CD4-positive, alpha-beta T cell treated with Interleukin-10 for 1 hour (primary cell): ENCODE data around the gene EVPLL.
A peak's percentile ranks its signal among the peaks of the same experiment; 100 is the strongest.
"Not testable (repeated sequence)": the region's sequence is repeated elsewhere in the genome, so short reads cannot be mapped to it uniquely, and the experiment has no call there.

Experiments
- DNase-seq: peaks from one replicate; pipeline ENCODE4 v3.0.0-alpha.2; 2020

Gene EVPLL

DNA sequence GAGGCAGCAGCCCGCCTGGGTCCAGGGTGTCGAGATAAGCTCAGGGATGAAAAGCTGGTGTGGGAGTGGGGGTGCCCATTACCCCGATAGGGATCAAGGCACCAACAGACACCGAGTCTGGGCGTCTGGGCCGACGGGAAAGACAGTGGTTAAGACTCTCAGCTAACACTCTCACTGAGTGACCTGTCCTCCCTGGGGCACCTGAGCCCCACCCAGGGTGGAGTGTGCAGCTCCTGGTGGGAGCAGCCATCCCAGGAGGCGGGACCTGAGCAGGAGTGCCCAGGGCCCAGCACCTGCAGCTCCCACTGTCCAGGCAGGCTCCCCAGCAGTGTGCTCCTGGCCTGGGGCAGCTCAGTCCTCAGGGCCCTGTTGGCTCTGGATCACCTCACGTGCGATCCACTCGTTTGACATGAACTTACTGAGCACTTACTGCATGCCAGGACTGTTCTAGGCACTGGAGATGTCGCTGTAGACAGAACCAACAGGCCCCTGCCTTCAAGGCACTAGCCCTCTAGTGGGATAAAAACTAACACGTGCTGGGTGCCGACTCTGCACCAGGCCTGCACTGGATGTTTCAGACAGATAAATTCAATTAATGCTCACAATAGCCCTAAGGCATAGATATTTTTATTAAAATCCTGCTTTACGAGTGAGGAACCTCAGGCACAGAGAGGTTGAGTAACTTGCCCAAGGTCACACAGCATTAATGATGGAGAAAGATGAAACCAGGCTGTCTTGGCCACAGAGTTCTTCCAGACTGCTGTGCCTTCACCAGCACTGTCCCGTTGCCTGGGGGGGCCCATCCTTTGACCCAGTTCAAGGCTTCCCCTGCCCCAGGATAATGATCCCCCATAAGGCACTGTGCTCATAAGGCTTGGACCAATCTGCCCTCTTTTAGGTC lies 1.9 kb downstream of the EVPLL start:
- no peak for DNase-seq

DNA sequence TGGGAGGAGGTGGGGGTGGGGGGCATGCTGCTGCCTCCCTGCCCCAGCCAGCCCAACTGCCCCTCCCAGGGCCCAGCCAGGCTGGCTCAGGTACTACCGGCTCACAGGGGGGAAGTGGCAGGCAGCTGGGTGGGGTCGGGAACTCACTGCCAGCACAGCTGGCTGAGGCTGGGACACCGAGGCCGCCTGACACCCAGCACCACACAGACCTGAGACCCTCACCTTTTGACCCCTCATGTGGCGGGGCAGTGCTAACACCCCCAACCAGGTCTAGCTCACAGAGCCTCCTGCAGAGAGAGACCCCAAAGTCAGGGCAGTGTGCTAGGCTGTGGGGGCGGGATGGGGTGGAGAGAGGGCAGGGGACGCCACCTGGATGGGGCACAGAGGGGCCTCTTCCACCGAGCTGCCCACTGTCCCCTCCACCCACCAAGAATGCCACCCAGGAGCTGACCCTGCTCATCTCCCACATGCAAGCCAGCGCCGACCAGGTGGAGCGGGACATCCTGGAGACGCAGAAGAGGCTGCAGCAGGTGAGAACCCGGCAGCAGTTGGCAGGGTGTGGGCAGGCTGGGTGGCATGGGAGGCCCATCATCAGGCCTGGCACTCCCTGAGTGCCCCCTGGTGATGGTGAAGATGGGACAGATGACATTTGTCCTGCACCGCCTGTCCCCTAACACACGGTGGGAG lies 3.0 kb downstream of the EVPLL start:
- no peak for DNase-seq

DNA sequence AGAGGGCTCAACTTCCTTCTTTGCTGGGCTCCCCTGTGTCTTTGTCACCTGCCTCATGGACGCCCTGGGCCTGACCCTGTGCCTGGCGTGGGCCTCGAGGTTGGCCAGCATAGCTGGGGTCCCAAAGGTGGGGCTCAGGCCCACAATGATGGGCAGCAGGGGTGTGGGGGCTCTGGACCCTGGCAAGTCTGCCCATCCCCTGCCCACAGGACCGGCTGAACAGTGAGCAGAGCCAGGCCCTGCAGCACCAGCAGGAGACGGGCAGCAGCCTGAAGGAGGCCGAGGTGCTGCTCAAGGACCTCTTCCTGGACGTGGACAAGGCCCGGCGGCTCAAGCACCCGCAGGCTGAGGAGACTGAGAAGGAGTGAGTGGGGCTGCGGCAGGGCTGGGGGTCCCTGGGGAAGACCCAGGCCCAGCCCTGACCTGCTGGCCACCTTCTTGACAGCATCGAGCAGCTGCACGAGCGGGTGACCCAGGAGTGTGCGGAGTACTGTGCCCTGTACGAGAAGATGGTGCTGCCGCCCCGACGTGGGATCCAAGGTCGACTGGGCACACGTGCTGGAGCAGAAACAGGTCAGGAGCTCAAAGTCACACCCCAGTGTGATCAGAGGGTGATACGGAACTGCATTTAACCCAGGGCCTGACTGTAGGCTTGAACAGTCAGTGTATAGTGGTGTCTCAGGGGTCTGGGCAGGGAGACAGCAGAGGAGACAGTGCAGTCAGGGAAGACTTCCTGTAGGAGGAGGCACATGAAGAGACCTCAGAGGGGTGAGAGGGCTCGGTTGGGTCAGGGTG lies 3.8 kb downstream of the EVPLL start:
- DNase-seq, result no peak

DNA sequence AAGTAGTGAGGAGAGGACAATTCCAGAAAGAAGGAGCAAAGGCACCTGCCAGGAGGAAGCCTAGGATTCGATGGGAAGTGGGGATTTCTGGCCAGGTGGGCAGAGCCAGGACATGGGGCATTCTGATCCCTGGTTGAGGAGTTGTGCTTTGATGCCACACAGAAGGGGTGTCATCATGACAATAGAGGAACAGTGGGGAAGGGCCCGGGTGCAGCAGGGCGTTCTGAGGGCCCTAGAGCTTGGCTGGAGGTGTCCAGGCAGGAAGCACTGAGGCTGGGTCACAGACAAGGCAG lies 4.3 kb downstream of the EVPLL start:
- DNase-seq, result no peak

DNA sequence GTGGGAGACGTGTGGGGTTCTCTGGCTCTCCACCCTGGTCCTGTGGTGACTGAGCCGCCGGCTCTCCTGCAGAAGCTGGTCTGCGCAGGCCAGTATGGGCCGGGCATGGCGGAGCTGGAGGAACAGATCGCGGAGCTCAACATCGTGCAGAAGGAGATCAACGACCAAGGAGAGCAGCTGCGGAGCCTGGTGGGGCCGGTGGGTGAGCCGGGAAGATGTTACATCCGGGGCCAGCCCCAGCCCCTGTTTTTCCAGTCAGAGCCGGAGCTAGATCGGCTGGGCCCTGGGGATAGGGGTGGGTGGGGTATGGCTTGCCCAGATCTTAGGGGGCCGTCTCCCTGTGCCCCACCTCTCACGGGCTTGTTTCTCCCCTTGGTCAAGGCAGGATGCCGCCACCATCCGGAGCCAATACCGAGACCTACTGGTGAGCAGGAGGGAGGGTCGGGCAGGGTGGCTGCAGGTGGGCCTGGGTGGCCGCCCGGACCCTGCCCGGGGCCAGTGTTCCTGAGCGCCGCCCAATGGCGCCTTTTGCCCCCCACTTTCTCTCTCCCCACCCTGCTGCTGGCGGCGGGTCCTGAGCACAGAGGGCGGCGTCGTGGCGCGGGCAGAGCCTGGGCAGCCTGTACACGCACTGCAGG lies 5.0 kb downstream of the EVPLL start:
- DNase-seq, result no peak

DNA sequence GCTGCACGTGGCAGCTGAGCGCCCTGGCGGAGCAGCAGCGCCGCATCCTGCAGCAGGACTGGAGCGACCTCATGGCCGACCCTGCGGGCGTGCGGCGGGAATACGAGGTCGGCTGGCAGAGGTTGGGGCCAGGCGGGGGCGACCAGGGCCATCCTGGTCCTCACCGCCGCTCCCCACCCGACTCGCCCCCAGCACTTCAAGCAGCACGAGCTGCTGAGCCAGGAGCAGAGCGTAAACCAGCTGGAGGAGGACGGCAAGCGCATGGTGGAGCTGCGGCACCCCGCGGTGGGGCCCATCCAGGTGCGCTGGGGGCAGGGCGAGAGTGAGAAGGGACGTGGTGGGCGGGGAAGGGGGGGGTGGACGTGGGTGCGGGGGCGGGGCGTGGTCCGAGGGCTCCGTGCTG lies 5.5 kb downstream of the EVPLL start:
- DNase-seq, result not testable (repeated sequence)

DNA sequence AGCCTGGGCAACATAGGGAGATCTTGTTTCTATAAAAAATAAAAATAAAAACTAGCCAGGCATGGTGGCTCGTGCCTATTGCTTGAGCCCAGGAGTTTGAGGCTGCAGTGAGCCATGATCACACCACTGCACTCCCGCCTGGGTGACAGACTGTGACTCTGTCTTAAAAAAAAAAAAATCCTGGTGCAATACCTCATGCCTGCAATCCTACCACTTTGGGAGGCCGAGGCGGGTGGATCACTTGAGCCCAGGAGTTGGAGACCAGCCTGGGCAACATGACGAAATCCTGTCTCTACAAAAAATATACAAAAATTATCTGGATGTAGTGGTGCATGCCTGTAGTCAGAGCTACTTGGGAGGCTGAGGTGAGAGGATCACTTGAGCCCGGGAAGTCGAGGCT lies 6.7 kb downstream of the EVPLL start:
- DNase-seq, result not testable (repeated sequence)

DNA sequence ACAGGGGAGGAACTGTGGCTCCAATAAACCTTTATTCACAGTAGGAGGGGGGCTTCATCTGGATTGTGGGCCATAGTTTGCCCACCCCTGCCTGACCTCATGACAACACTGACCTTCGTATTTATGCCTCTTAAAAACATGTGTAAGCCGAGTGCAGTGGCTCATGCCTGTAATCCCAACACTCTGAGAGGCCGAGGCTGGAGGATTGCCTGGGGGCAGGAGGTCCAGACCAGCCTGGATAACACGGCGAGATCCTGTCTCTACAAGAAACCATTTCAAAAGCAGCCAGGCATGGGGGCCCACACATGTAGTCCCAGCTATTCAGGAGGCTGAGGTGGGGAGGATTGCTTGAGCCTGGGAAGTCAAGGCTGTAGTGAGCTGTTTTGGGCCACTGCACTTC lies 10.0 kb downstream of the EVPLL start:
- DNase-seq, result not testable (repeated sequence)

DNA sequence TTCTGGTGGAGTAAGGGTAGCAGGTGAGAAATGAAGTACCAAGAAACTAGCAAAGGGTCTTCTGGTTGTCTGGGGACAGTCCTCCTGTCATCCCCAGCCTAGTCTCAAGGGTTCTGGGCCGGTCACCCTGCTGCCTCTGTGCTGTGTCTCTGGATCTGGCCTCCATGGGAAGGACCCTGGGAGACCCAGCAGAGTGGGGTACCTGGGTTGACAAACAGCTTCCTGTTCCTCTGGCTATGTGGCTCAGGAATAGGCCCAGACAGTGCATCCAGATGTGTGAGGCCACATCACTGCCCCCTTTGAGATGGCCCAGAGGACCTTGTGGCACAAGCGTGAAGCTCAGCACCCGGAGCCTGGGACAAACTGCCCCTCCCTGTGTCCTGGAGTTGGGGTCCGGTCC lies 10.7 kb downstream of the EVPLL start:
- not testable (repeated sequence) for DNase-seq

DNA sequence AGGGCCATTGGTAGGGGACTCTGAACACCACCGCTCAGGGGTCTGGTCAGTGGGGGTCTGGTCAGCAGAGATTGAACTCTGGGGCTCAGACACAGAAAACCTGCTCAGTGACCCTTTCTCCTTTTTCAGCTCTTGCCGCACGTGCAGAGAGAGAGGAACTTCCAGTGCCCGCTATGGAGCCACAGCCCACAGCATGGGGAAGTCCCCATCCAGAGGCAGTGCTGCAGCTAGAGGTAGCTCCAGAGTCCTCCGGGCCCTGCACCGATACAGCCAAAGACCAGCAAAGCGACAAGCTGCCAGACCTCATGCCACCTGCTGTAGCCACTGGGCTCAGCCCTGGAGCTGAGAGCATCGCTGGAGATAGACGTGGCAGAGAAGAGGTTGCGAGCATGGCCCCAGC lies 11.2 kb downstream of the EVPLL start:
- not testable (repeated sequence) for DNase-seq

DNA sequence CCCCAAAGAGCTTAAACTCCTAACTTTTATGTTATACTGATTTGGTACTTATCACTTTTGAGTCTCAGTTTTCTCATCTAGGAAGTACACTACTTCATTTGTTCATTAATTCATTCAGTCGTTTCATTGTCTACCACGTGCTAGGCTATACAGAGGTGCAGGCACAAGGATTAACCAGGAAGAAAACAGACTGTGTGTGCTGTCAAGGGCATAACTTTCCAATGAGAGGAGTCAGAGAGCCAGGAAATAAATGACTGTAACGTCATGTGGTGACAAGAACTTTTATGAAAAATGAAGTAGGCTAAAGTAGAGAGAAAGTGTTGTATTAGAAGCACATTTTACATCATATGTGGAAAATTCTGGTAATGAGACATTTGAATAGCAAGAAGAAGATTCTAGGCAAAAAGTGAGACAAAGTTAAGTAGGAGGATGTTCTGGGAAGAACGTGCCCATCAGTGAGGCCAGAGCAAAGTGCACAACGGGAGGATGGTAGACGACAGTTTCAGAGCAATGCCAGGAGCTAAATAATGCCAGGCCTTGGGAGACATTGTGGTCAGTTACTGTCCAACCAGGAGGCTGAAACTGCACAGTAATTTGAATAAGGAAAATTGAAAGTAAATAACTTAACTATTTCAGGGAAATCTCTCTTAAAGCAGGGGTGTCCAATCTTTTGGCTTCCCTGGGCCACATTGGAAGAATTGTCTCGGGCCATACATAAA lies 24.5 kb downstream of the EVPLL start:
- DNase-seq, result not testable (repeated sequence)

DNA sequence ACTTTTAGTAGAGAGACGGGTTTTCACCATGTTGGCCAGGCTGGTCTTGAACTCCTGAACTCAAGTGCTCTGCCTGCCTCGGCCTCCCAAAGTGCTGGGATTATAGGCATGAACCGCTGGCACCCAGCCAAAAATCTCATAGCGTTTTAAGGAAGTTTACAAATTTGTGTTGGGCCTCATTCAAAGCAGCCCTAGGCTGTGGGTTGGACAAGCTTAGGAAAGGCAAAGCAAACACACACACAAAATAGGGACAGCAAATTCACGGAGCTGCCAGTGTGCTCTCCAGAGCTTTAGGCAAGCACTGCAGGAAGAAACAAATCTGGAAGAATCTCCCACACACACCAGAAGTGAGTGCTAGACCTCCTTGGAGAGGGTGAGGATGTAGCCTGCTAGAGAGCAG lies 25.6 kb downstream of the EVPLL start:
- DNase-seq, result not testable (repeated sequence)

DNA sequence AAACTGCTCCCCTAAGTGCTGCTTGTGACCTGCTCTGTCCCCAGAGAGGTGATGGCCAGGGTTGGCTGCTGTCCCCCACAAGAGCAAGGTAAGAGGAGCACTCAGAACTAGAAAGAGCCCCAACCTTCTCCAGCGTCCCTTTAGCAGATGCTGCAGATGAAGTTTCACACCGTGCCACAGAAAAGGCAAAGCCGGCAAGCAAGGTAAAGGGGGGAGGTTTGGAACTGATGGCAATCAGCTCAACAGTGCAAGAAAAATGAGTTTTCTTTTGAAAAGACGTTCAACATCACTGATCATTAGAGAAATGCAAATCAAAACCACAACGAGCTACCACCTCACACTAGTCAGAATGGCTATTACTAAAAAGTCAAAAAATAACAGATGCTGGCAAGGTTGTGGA lies 26.0 kb downstream of the EVPLL start:
- DNase-seq, result not testable (repeated sequence)

DNA sequence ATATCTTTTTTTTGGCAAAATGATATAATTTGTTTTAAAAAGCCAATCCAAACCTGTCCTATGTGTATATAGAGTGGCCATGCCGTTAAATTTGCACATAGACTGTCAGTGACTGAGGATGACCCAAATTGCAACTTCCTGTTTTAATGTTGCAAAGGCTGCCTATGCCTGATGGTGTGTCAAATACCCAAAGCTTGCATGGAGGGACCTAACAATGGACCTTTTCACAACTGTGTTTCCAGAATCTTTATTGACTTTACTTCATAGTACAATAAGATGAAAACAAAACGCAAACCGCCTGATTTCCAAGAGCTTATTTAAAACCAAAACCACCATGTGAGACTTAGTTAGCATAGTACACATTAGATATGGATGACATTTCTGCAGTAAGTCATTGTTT lies 31.3 kb downstream of the EVPLL start:
- peak; percentile 5 for DNase-seq

DNA sequence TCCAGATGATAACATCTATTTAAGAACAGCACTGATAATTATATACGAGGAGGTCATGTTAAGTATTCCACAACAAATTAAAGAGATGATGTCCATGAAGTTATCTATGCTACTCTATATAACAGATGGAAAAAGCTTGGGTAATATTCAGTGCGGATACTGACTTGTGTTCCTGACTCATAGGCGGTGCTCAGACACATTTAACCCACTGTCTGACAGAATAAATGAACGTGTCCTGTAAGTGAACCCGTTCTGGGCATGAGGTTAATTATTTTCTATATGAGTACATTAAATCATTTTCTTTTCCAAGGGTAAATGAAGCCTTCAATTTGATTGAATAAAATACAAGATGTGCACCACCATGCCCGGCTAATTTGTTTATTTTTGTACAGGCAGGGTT lies 31.7 kb downstream of the EVPLL start:
- DNase-seq, result not testable (repeated sequence)

DNA sequence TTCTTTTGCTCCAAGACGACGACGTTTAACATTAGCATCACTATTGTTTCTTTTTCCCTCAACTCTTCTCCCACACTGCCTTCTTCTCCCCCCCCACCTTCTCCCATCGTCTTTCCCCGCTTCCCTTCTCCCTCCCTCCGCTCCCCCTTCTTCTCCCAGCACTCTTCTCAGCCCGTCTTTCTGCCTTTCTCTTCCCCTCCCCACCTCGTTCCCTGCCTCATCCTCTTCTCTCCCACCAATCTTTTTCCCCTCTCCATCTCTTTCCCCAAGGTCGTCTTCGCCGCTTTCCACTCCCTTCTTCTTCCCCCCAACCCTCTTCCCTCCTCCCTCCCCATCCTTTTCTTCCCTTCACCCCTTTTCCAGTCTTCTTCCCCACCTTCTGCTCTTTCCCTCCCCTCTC lies 33.2 kb downstream of the EVPLL start:
- not testable (repeated sequence) for DNase-seq

DNA sequence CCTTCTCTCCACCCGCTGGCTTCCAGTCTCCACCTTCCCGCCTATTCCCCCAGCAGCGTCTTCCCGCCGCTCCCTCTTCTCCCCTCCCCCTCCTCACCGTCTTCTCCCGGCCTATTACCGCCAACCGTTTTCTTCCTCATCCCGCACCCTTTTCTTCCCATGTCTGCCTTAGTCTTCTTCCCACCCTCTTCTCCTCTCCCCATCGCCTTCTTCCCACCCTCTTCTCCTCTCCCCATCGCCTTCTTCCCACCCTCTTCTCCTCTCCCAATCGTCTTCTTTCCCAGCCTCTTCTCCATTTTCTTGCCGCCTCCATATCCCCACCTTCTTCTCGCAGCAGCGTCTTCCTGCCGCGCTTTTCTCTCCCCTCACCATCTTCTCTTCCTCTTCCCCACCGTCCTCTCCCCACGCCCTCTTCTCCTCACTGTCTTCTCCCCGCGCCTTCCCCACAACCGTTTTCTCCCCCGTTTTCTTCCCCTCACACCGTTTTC lies 33.8 kb downstream of the EVPLL start:
- peak; percentile 18 for DNase-seq

DNA sequence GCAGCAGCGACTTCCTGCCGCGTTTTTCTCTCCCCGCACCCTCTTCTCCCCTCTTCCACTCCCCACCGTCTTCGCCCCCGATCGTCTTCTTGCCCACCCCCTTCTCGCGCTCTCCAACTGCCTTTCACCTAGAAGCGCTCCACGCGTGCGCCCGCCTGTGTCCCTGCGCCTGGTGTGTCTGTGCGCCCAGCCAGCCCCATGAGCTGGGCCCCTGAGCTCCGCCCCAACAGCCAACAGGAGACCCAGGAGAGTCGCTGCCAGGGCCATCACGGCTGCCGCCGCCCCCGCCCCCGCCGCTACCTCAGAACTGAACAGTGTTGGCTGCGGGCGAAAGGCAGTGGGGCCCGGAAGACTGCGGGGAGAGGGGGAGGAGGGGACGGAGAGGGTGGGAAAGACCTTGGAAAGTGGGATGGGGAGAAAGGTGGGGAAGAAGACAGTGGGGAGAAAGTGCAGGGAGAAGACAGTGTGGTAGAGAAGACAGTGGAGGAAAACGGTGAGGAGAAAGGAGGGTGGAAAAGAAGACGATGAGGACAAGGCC lies 34.5 kb downstream of the EVPLL start:
- DNase-seq, result peak; percentile 46

DNA sequence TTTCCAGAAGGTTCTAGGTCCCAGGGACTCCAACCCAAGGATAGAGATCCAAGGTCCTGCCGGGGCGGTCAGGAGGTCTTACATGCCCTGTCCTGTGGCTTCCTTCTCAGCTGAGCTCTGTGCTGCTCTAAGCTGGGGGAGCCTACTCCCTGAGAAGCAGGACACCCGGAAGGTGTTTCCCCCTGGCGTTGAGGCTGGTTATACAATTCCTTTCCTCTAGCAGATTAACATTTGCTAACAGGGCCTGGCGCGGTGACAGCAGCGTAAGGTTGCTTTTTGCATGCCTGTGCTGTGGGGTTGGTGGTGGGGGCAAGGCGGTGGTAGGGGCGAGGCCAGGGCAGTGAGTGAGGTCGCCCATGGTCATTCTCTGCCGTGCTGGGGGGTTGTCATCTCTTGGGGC lies 43.9 kb downstream of the EVPLL start:
- DNase-seq, result not testable (repeated sequence)

DNA sequence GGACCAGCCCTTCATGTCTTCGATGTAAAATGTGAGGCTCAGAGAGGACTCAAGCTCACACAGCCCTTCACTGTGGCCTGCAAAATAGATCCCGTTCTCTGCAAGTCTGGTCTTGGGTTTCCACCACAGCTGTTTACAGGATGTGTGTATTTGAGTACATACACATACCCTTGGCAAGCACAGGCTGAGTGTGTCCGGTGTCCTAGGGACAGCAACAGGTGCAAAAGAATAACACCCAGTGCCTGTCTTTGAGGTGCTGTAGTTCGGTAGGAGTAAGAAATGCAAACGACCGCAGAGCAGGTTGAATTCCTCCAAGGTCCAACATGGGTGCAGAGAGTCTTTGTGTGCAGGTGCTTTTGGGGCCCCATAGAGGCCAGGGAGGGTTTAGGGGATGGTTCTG lies 44.9 kb downstream of the EVPLL start:
- DNase-seq, result not testable (repeated sequence)

DNA sequence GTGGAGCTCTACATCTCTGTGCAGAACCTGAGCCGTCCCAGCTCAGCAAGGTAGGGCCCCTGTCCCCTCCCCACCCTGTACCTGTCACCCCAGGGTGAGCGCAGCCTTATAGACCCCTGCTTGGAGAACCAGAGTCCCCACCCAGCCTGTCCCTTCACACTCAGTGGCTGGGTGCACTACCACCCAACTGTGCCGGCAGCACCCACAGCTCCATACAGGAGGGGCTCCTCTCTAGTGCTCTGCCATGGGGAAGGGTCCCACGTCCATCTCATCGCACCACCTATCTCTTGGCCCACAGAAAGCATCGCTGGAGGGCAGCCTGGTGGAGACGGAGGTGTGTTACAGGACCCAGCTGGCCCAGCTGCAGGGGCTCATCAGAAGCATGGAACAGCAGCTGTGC lies 45.4 kb downstream of the EVPLL start:
- DNase-seq, result not testable (repeated sequence)

DNA sequence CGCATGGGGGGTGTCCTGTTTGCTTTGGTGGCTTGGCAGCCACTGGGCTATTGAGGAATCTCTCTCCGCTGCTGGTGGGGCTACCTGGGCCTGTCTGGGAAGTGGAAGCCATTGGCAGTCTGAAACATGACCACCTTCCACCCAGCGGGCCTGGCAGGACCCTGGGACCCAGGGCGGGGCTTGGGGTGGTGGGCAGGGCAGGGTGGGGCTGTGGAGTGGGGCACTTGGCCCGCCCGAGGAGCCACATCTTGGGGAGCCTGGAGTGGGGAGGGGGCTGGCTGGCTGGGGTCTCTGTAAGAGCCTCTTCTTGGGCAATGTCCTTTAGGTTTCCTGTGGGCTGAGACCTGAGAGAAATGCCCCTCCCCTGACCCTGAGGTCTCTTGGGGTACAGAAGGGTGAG lies 48.0 kb downstream of the EVPLL start:
- not testable (repeated sequence) for DNase-seq
